HepG2 (cell line): ENCODE results near the gene MACROD2. TPM values are rescaled to one million over a fixed set of nuclear protein-coding genes. Genes with fewer than 3 reads are reported as not detected.

Source experiments
- ATAC-seq: fragments of 200-7000 bp; cut with Tn5 transposase; 3 replicates; pipeline ENCODE4 v1.9.1; 2020; ENCODE audit warnings: mild to moderate bottlenecking, moderate library complexity
- BruUV-seq: library from RNA; stranded (reverse); fragments of 400-500 nt; replicated peaks from 2 replicates; lab custom pipeline; 2021; lab: Mats Ljungman, UMichigan
- CTCF ChIA-PET: fragments of 300-600 bp; formaldehyde crosslinking; extraction: SDS; loops from one replicate; lab custom pipeline; 2021; ENCODE audit warnings: low total read pairs, inconsistent platforms, low intra/inter-chr PET ratio; lab: Yijun Ruan, JAX
- POLR2A ChIA-PET: fragments of 350-600 bp; sonication (Branson Sonifier 250); formaldehyde crosslinking; loops from one replicate; lab custom pipeline; 2020; ENCODE audit warnings: antibody characterized with exemption, inconsistent platforms; lab: Yijun Ruan, JAX
- DNase-seq: peaks from one replicate; pipeline ENCODE4 v3.0.0-alpha.2; 2015; ENCODE audit warnings: low spot score
- FAIRE-seq: peaks from 3 replicates; lab custom pipeline; 2011; peaks lifted over from hg19 to GRCh38; lab: Jason Lieb, UNC
- H2AFZ ChIP-seq: one replicate; pipeline ENCODE4 v1.6.1; 2011; ENCODE audit warnings: low read length, inconsistent platforms
- H3K27ac ChIP-seq: fragments of 300-600 bp; 3 replicates; pipeline ENCODE4 v1.8.0; 2011; ENCODE audit warnings: mixed run types, mild to moderate bottlenecking, mixed read lengths, low read length, inconsistent platforms; ENCODE audit not compliant: insufficient read depth; ENCODE audit errors: extremely low read length
- H3K27me3 ChIP-seq, 2 experiments: fragments of 200-600 bp in 1 of 2; 2 replicates in 1 of 2; 3 replicates in 1 of 2; pipeline versions ENCODE4 v1.6.0 to v1.8.0; 2011; ENCODE audit warnings: low read length in 2 of 2, mild to moderate bottlenecking in 2 of 2, moderate library complexity in 2 of 2, inconsistent platforms in 1 of 2; ENCODE audit not compliant: insufficient read depth in 2 of 2, control insufficient read depth in 1 of 2
- H3K36me3 ChIP-seq, 2 experiments: fragments of 200-600 bp in 1 of 2; replicated peaks in 1 of 2; 2 replicates in 1 of 2; 3 replicates in 1 of 2; pipeline versions ENCODE4 v1.5.1 to v1.8.0; 2011; ENCODE audit warnings: low read length in 2 of 2, inconsistent platforms in 1 of 2; ENCODE audit not compliant: insufficient read depth in 2 of 2, control insufficient read depth in 1 of 2
- H3K4me1 ChIP-seq: 2 replicates; pipeline ENCODE4 v1.5.1; 2012; ENCODE audit warnings: low read length, inconsistent platforms; ENCODE audit not compliant: insufficient read depth
- H3K4me2 ChIP-seq: 2 replicates; pipeline ENCODE4 v1.6.0; 2011; ENCODE audit warnings: low read depth, low read length, inconsistent platforms
- H3K4me3 ChIP-seq, 3 experiments: fragments of 200-600 bp in 1 of 3; sonication (generic), shearing (Covaris generic) in 1 of 3; replicated peaks in 1 of 3; 2 replicates each; pipeline ENCODE4 v1.5.1; 2011 to 2016; ENCODE audit warnings: low read length in 3 of 3, inconsistent platforms in 2 of 3, low read depth in 2 of 3, mild to moderate bottlenecking in 2 of 3, control low read depth in 1 of 3, mixed read lengths in 1 of 3; ENCODE audit not compliant: insufficient read depth in 1 of 3
- H3K79me2 ChIP-seq: one replicate; pipeline ENCODE4 v1.6.1; 2011; ENCODE audit warnings: low read length, inconsistent platforms; ENCODE audit not compliant: insufficient read depth
- H3K9ac ChIP-seq: 2 replicates; pipeline ENCODE4 v1.6.0; 2011; ENCODE audit warnings: mild to moderate bottlenecking, low read depth, low read length, inconsistent platforms; ENCODE audit not compliant: insufficient read depth
- H3K9me3 ChIP-seq: 2 replicates; pipeline ENCODE4 v1.5.1; 2012; ENCODE audit warnings: mild to moderate bottlenecking, low read length
- H4K20me1 ChIP-seq: 2 replicates; pipeline ENCODE4 v1.6.0; 2011; ENCODE audit warnings: inconsistent platforms, mild to moderate bottlenecking, low read length, moderate library complexity; ENCODE audit not compliant: insufficient read depth
- ATAD3A ChIP-seq: sonication (generic); formaldehyde crosslinking; IDR thresholded peaks from 2 replicates; pipeline ENCODE4 v1.4.0; 2020; ENCODE audit warnings: missing genetic modification reagents
- ATF1 ChIP-seq: IDR thresholded peaks from 2 replicates; pipeline ENCODE4 v1.6.1; 2016; ENCODE audit warnings: mild to moderate bottlenecking, control low read depth
- CHD4 ChIP-seq: fragments of 200-600 bp; sonication (generic); IDR thresholded peaks from 2 replicates; pipeline ENCODE4 v1.7.0; 2017; ENCODE audit warnings: mild to moderate bottlenecking, low read length, borderline replicate concordance
- ESRRA ChIP-seq: sonication (generic); formaldehyde crosslinking; IDR thresholded peaks from 2 replicates; pipeline ENCODE4 v1.5.1; 2020; ENCODE audit warnings: mild to moderate bottlenecking, low read depth, missing genetic modification reagents
- GPN1 ChIP-seq: sonication (generic); formaldehyde crosslinking; IDR thresholded peaks from 2 replicates; pipeline ENCODE4 v1.5.1; 2020; ENCODE audit warnings: missing genetic modification reagents, borderline replicate concordance
- HHEX ChIP-seq: IDR thresholded peaks from 2 replicates; pipeline ENCODE4 v1.6.1; 2016; ENCODE audit warnings: control low read depth
- MBD4 ChIP-seq: IDR thresholded peaks from 2 replicates; pipeline ENCODE4 v1.6.1; 2012; ENCODE audit warnings: low read length, inconsistent platforms, borderline replicate concordance
- NFIB ChIP-seq: sonication (generic); formaldehyde crosslinking; IDR thresholded peaks from 2 replicates; pipeline ENCODE4 v1.9.0; 2021; ENCODE audit warnings: missing genetic modification reagents, mild to moderate bottlenecking, borderline replicate concordance
- PCBP1 ChIP-seq: fragments of 200-400 bp; formaldehyde crosslinking; IDR thresholded peaks from 2 replicates; pipeline ENCODE4 v1.6.1; 2017; ENCODE audit warnings: mild to moderate bottlenecking, low read depth, low read length, borderline replicate concordance
- RFXAP ChIP-seq: sonication (generic); formaldehyde crosslinking; IDR thresholded peaks from 2 replicates; pipeline ENCODE4 v1.4.0; 2020; ENCODE audit warnings: missing genetic modification reagents, borderline replicate concordance
- SMAD3 ChIP-seq: sonication (generic); formaldehyde crosslinking; IDR thresholded peaks from 2 replicates; pipeline ENCODE4 v1.4.0; 2020; ENCODE audit warnings: missing genetic modification reagents
- ZBTB42 ChIP-seq: sonication (generic); formaldehyde crosslinking; IDR thresholded peaks from 2 replicates; pipeline ENCODE4 v1.5.0; 2020; ENCODE audit warnings: mild to moderate bottlenecking, missing genetic modification reagents
- ZMAT3 ChIP-seq: sonication (generic); formaldehyde crosslinking; conservative IDR thresholded peaks from 2 replicates; pipeline ENCODE4 v1.7.0; 2021; ENCODE audit warnings: missing genetic modification reagents
- ZNF674 ChIP-seq: sonication (generic); formaldehyde crosslinking; IDR thresholded peaks from 2 replicates; pipeline ENCODE4 v1.5.0; 2020; ENCODE audit warnings: low read depth, mild to moderate bottlenecking, missing genetic modification reagents
- ZSCAN29 ChIP-seq: sonication (generic); formaldehyde crosslinking; conservative IDR thresholded peaks from 2 replicates; pipeline ENCODE4 v1.4.0; 2020; ENCODE audit warnings: mild to moderate bottlenecking, missing genetic modification reagents
- WGBS: methylation state at CpG from one replicate; pipeline ENCODE4 v1.1.6; 2017; ENCODE audit warnings: low lambda C conversion rate; 5-methylcytosine and 5-hydroxymethylcytosine counted together
- in situ Hi-C: cut with HindIII; loops from 2 replicates; pipeline ENCODE4 v1.10.0; 2017; ENCODE audit warnings: low pct_unique_long_range_greater_than_20kb; ENCODE audit not compliant: extremely low pct_ligation_motif_present
- intact Hi-C: fragments of 100-400 bp; cut with micrococcal nuclease; formaldehyde crosslinking; loops from one replicate; pipeline ENCODE4 v1.10.0; 2022; ENCODE audit not compliant: unreplicated experiment
- polyA plus RNA-seq, 8 experiments: library from polyadenylated mRNA; depleted of rRNA in 3 of 8; stranded (reverse) in 7 of 8; unstranded in 1 of 8; fragments of >200 nt; fragmentation: Illumina TruSeq in 4 of 8; extraction: Trizol in 4 of 8; gene quantifications; 2 replicates each; pipeline versions ENCODE4 v1.2.1 to v1.2.3, GENCODE V29; 2011 to 2016; ENCODE audit warnings: low read depth in 4 of 8, missing spikeins in 1 of 8, mixed read lengths in 1 of 8; ENCODE audit not compliant: insufficient read depth in 1 of 8
- total RNA-seq, 5 experiments: library from RNA; depleted of rRNA; stranded (reverse); fragments of >200 nt; fragmentation: Illumina TruSeq; extraction: Trizol; gene quantifications; 2 replicates each; pipeline ENCODE4 v1.2.3, GENCODE V29; 2016; ENCODE audit warnings: low read depth in 1 of 5
- TF ChIP-seq, protein P1 (sequence below): IDR thresholded peaks from 2 replicates; pipeline ENCODE4 v1.6.1; 2012; ENCODE audit warnings: low read length, improper control_type of control experiment
- TF ChIP-seq, protein P2 (sequence below): IDR thresholded peaks from 2 replicates; pipeline ENCODE4 v1.6.1; 2018; ENCODE audit warnings: missing genetic modification reagents, mild to moderate bottlenecking, missing compliant biosample characterization
- TF ChIP-seq, protein P3 (sequence below): sonication (generic); formaldehyde crosslinking; IDR thresholded peaks from 2 replicates; pipeline ENCODE4 v1.8.0; 2023; ENCODE audit warnings: mild to moderate bottlenecking, missing genetic modification reagents

The MACROD2 gene
- total and polyA plus RNA-seq, 2 of the 13 experiments (the other 11 are each of a cell fraction or from before 2014, with no cell fraction given), result 0.13 to 0.51 TPM

DNA sequence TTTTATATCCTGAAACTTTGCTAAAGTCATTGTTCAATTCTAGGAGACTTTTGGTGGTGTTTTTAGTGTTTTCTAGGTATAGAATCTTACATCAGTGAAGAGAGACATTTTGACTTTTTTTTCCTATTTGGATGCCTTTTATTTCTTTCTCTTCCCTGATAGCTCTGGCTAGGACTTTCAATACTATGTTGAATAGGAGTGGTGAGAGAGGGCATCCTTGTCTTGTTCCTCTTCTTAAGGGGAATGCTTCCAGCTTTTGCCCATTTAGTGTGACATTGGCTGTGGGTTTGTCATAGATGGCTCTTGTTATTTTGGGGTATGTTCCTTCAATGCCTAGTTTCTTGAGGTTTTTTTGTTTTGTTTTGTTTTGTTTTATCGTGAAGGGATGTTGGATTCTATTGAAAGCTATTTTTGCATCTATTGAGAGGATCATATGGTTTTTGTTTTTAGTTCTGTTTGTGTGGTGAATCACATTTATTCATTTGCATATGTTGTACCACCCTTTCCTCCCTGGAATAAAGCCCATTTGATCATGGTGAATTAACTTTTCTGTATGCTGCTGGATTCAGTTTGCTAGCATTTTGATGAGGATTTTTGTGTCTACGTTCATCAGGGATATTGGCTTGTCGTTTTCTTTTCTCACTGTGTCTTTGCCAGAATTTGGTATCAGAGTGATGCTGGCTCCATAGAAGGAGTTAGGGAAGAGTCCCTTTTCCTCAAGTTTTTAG, 882.1 kb downstream of the MACROD2 start (continued):
- TF ChIP-seq, protein P1, sequence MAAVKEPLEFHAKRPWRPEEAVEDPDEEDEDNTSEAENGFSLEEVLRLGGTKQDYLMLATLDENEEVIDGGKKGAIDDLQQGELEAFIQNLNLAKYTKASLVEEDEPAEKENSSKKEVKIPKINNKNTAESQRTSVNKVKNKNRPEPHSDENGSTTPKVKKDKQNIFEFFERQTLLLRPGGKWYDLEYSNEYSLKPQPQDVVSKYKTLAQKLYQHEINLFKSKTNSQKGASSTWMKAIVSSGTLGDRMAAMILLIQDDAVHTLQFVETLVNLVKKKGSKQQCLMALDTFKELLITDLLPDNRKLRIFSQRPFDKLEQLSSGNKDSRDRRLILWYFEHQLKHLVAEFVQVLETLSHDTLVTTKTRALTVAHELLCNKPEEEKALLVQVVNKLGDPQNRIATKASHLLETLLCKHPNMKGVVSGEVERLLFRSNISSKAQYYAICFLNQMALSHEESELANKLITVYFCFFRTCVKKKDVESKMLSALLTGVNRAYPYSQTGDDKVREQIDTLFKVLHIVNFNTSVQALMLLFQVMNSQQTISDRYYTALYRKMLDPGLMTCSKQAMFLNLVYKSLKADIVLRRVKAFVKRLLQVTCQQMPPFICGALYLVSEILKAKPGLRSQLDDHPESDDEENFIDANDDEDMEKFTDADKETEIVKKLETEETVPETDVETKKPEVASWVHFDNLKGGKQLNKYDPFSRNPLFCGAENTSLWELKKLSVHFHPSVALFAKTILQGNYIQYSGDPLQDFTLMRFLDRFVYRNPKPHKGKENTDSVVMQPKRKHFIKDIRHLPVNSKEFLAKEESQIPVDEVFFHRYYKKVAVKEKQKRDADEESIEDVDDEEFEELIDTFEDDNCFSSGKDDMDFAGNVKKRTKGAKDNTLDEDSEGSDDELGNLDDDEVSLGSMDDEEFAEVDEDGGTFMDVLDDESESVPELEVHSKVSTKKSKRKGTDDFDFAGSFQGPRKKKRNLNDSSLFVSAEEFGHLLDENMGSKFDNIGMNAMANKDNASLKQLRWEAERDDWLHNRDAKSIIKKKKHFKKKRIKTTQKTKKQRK, result no peak
- TF ChIP-seq SMAD3 (no peak), ZSCAN29 (CRISPR knock-in tag) (no peak), NFIB (no peak), ZNF674 (CRISPR knock-in tag) (no peak), ATAD3A (no peak), ZBTB42 (CRISPR knock-in tag) (no peak)

DNA sequence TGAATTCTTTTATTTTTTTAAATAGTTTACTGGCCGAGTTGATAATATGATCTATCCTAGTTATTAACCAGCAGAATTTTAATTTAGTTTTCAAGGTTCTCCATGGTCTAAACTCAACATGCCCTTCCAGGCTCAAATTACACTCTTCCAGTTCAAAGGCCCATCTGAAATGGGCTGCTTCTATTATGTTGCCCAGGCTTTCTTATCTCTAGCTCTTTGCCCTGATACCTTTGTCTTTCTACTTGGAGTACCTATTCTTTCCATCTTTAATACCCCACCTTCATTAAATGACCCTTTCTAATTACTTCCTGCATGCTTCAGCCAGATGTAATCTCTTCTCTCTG, 883.3 kb downstream of the MACROD2 start:
- H3K4me2 ChIP-seq, result peak overlapping the region; percentile 20; the same call in 1 of the 2 replicates
- ATAC-seq, result peak; percentile 47
- CTCF ChIA-PET, result no interaction called here
- no peak for TF ChIP-seq ZMAT3 (CRISPR knock-in tag)
- no peak for TF ChIP-seq RFXAP (CRISPR knock-in tag)
- TF ChIP-seq ATF1 (CRISPR knock-in tag), result no peak
- TF ChIP-seq, protein P2, sequence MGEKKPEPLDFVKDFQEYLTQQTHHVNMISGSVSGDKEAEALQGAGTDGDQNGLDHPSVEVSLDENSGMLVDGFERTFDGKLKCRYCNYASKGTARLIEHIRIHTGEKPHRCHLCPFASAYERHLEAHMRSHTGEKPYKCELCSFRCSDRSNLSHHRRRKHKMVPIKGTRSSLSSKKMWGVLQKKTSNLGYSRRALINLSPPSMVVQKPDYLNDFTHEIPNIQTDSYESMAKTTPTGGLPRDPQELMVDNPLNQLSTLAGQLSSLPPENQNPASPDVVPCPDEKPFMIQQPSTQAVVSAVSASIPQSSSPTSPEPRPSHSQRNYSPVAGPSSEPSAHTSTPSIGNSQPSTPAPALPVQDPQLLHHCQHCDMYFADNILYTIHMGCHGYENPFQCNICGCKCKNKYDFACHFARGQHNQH (CRISPR knock-in tag), result 0 out of 2 replicates have a peak, but pooled peaks have one; percentile 17
- TF ChIP-seq HHEX (CRISPR knock-in tag), result no peak
- no peak for TF ChIP-seq PCBP1
- TF ChIP-seq CHD4, result no peak
- TF ChIP-seq, protein P3, sequence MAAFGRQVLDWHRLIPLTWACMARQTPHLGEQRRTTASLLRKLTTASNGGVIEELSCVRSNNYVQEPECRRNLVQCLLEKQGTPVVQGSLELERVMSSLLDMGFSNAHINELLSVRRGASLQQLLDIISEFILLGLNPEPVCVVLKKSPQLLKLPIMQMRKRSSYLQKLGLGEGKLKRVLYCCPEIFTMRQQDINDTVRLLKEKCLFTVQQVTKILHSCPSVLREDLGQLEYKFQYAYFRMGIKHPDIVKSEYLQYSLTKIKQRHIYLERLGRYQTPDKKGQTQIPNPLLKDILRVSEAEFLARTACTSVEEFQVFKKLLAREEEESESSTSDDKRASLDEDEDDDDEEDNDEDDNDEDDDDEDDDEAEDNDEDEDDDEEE, result no peak
- no peak for TF ChIP-seq GPN1
- no peak for TF ChIP-seq MBD4
- no peak for TF ChIP-seq ESRRA (CRISPR knock-in tag)

More for the DNA sequence above, 883.3 kb downstream of the MACROD2 start:
- 66% methylated on average over 1 of the region's 1 CpG for WGBS
- Histone ChIP-seq H3K9me3 (no peaks in the 10 kb centered on the region), H3K36me3 (no peaks in the 10 kb centered on the region), H2AFZ (no peak overlapping the region), H3K4me3 (no peak overlapping the region), H3K79me2 (no peaks in the 10 kb centered on the region), H3K9ac (no peak overlapping the region), H4K20me1 (no peaks in the 10 kb centered on the region), H3K27ac (no peak overlapping the region), H3K4me1 (peaks cover 18% of the 10 kb centered on the region), H3K27me3 (no peaks in the 10 kb centered on the region)
- POLR2A ChIA-PET, result interaction anchor here (0.8 to 1.2 kb wide), 2 partner anchors 101 to 107 kb away, joined by 3 read pairs; no protein-coding TSS in a partner anchor
- in situ Hi-C loops (no loop called here), intact Hi-C loops (loop anchor here (1.0 to 5.0 kb wide), 4 partner anchors 101 to 541 kb away; partner anchors contain the start of gene FLRT3)
- no peak for DNase-seq
- FAIRE-seq, result no peak
- no TSS peak for BruUV-seq
